Measurements from ENCODE around the gene RPL19.

DNA sequence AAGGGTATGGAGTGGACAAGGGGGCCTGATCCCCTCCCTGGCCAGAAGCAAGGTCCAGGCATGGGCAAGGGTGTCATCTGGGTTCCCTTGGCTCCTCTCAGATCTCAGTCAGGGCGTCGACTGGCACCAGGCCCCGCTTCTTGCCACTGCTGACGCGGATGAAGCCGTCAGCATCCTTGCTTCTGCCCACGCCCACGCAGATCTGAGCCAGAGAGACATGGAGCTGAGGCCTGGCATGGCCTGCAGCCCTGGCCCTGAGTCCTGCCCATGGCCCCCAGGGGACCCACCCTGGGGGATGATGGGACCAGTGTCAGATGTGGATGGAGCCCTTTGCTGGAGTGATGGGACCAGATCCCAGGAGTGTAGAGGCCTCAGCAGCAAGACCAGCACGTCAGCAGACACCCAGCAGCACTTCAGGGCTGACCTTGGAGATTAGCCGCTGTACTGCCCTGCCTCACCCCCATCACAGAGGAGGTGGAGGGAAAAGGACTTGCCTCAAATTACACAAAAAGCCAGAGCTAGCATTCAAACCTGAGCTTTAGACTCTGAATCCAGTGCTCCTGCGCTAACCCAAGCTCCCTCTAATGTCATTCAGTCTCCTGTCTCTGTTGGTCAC, 12.2 kb downstream of the RPL19 start:
- TF ChIP-seq, protein P1, sequence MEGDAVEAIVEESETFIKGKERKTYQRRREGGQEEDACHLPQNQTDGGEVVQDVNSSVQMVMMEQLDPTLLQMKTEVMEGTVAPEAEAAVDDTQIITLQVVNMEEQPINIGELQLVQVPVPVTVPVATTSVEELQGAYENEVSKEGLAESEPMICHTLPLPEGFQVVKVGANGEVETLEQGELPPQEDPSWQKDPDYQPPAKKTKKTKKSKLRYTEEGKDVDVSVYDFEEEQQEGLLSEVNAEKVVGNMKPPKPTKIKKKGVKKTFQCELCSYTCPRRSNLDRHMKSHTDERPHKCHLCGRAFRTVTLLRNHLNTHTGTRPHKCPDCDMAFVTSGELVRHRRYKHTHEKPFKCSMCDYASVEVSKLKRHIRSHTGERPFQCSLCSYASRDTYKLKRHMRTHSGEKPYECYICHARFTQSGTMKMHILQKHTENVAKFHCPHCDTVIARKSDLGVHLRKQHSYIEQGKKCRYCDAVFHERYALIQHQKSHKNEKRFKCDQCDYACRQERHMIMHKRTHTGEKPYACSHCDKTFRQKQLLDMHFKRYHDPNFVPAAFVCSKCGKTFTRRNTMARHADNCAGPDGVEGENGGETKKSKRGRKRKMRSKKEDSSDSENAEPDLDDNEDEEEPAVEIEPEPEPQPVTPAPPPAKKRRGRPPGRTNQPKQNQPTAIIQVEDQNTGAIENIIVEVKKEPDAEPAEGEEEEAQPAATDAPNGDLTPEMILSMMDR (IDR thresholded peaks at IDR 0.05): no peak
- no peak for TF ChIP-seq POLR2A (IDR thresholded peaks at IDR 0.05)

Measured in body of pancreas (tissue), 4 donors.